ENCODE data around the gene KRTAP5-3. TPM values are rescaled to one million over a fixed set of nuclear protein-coding genes. Genes with fewer than 3 reads are reported as not detected.

The KRTAP5-3 gene
- total and polyA plus RNA-seq, 2 of the 8 experiments (the other 6 are each of a cell fraction or from before 2014, with no cell fraction given): not detected

DNA sequence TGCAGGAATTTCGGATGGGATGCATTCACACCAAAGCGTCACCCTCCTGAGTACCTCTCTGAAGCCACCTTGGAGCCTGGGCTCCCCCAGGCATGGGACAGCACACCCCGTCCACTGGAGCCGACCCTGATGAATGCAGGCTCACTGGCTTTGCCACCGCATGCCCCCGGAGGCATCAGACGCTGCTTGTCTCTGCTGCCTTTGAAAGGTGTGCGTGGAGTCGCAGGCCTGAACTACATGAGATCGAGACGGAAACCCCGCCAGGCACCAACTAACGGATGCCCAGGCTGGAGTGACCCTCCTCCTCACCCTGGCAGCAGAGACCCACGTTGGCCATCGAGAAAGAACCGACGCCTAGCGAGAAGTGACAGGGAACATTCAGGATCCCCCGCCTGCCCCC lies 43.8 kb upstream of the KRTAP5-3 start (continued):
- TF ChIP-seq KDM5A (IDR thresholded peaks at IDR 0.05; ENCODE audit: low read length) (no peak), CHD1 (IDR thresholded peaks at IDR 0.05; ENCODE audit: low read depth, low read length) (no peak), BRCA1 (IDR thresholded peaks at IDR 0.05; ENCODE audit: low read depth, low read length) (no peak), SP2 (IDR thresholded peaks at IDR 0.05; ENCODE audit: low read length) (no peak), TCF12 (IDR thresholded peaks at IDR 0.05; ENCODE audit: low read depth, low read length) (no peak), GTF2F1 (IDR thresholded peaks at IDR 0.05; ENCODE audit: borderline replicate concordance, low read depth, low read length) (no peak), KDM1A (IDR thresholded peaks at IDR 0.05; ENCODE audit: borderline replicate concordance, low read length) (no peak)
- TF ChIP-seq, protein P1, sequence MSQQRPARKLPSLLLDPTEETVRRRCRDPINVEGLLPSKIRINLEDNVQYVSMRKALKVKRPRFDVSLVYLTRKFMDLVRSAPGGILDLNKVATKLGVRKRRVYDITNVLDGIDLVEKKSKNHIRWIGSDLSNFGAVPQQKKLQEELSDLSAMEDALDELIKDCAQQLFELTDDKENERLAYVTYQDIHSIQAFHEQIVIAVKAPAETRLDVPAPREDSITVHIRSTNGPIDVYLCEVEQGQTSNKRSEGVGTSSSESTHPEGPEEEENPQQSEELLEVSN (IDR thresholded peaks at IDR 0.05): no peak

Measured in H1 (cell line).